Gastroesophageal sphincter (tissue), 4 donors: ENCODE measurements around the gene SLC6A12. TPM values are rescaled to one million over a fixed set of nuclear protein-coding genes. Genes with fewer than 3 reads are reported as not detected.

Source experiments
- ATAC-seq: fragments of 150-250 bp; one replicate; pipeline ENCODE4 v1.9.1; 2016; ENCODE audit warnings: mild to moderate bottlenecking, moderate library complexity
- H3K27ac ChIP-seq, 4 donors: fragments of 200-600 bp; sonication (generic) in 3 of 4; 1 replicate in 3 of 4; 2 replicates in 1 of 4; pipeline ENCODE4 v1.5.1; 2016 to 2019
- H3K27me3 ChIP-seq: fragments of 200-600 bp; sonication (generic); one replicate; pipeline ENCODE4 v1.5.1; 2019
- H3K36me3 ChIP-seq, 2 donors: fragments of 200-600 bp; sonication (generic); one replicate each; pipeline ENCODE4 v1.5.1; 2019; ENCODE audit warnings: control low read depth in 1 of 2
- H3K4me1 ChIP-seq, 3 donors: fragments of 200-600 bp; sonication (generic); 1 replicate in 2 of 3; 2 replicates in 1 of 3; pipeline ENCODE4 v1.5.1; 2016 to 2019; ENCODE audit warnings: control low read depth in 2 of 3
- H3K4me3 ChIP-seq, 2 donors: fragments of 200-600 bp; sonication (generic); one replicate each; pipeline ENCODE4 v1.5.1; 2019; ENCODE audit warnings: mild to moderate bottlenecking in 1 of 2, moderate library complexity in 1 of 2
- H3K9me3 ChIP-seq, 3 donors: fragments of 200-600 bp; sonication (generic); one replicate each; pipeline ENCODE4 v1.5.1; 2017 to 2019; ENCODE audit warnings: control low read depth in 2 of 3
- EP300 ChIP-seq: sonication (generic); formaldehyde crosslinking; IDR thresholded peaks from one replicate; pipeline ENCODE4 v1.6.1; 2017; ENCODE audit warnings: antibody characterized with exemption, mild to moderate bottlenecking
- POLR2A ChIP-seq, 2 donors: fragments of 450-650 bp; IDR thresholded peaks; one replicate each; pipeline ENCODE4 v1.6.1; 2017; ENCODE audit warnings: antibody characterized with exemption in 2 of 2, mild to moderate bottlenecking in 2 of 2, moderate library complexity in 1 of 2
- POLR2AphosphoS5 ChIP-seq: sonication (generic); formaldehyde crosslinking; IDR thresholded peaks from one replicate; pipeline ENCODE4 v1.6.1; 2017; ENCODE audit warnings: antibody characterized with exemption
- WGBS, 2 donors: methylation state at CpG; one replicate each; pipeline ENCODE4 v1.1.5; 2018; ENCODE audit warnings: low coverage in 1 of 2; 5-methylcytosine and 5-hydroxymethylcytosine counted together
- total RNA-seq, 4 donors: library from RNA; depleted of rRNA; stranded (reverse); fragments of >200 nt; gene quantifications; one replicate each; pipeline ENCODE4 v1.1.0, GENCODE V29; 2016
- TF ChIP-seq, protein P1 (sequence below), 4 experiments: fragments of 200-600 bp in 2 of 4; fragments of 450-650 bp in 2 of 4; sonication (generic) in 1 of 4; IDR thresholded peaks; one replicate each; pipeline ENCODE4 v1.5.1; 2017 to 2019; ENCODE audit warnings: antibody characterized with exemption in 4 of 4, mild to moderate bottlenecking in 2 of 4, moderate library complexity in 2 of 4

SLC6A12 gene
- total RNA-seq, 4 donors from 2014 or later = 11.3 TPM; not detected in 3

DNA sequence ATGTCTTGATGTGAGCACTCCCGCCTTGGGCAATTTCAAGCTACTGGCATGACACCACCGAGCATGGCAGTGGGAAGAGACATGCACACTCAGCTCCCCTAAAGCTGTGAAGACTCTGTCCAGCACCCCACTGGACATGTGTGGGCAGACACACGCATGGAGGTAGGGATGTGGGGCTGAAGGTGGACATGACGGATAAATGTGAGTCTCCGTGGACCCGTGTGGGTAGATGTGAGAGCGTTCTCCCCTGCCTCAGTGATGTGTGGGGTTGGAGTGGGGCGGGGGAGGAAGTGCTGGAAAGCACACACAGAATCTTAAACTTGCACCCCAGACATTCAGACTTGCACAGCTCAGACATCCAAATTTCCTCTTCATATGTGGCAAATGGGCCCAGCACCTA lies 12.6 kb downstream of the SLC6A12 start:
- no peak for ATAC-seq
- H3K27ac ChIP-seq = no peak overlapping the region
- peaks cover 84% of the 10 kb centered on the region for H3K27me3 ChIP-seq
- no peaks in the 10 kb centered on the region for H3K9me3 ChIP-seq
- H3K4me3 ChIP-seq = no peak overlapping the region
- H3K4me1 ChIP-seq = peaks cover 0 to 14% (median 4%) of the 10 kb centered on the region in 3 donors
- TF ChIP-seq EP300 (no peak), POLR2AphosphoS5 (no peak), POLR2A (IDR thresholded peaks at IDR 0.05) (no peak)
- TF ChIP-seq, protein P1, sequence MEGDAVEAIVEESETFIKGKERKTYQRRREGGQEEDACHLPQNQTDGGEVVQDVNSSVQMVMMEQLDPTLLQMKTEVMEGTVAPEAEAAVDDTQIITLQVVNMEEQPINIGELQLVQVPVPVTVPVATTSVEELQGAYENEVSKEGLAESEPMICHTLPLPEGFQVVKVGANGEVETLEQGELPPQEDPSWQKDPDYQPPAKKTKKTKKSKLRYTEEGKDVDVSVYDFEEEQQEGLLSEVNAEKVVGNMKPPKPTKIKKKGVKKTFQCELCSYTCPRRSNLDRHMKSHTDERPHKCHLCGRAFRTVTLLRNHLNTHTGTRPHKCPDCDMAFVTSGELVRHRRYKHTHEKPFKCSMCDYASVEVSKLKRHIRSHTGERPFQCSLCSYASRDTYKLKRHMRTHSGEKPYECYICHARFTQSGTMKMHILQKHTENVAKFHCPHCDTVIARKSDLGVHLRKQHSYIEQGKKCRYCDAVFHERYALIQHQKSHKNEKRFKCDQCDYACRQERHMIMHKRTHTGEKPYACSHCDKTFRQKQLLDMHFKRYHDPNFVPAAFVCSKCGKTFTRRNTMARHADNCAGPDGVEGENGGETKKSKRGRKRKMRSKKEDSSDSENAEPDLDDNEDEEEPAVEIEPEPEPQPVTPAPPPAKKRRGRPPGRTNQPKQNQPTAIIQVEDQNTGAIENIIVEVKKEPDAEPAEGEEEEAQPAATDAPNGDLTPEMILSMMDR (IDR thresholded peaks at IDR 0.05) = no peak
- 50% methylated on average over 2 of the region's 8 CpGs; no CpG with 5 or more reads in 1 of the 2 donors for WGBS, 2 donors
- no peaks in the 10 kb centered on the region for H3K36me3 ChIP-seq

DNA sequence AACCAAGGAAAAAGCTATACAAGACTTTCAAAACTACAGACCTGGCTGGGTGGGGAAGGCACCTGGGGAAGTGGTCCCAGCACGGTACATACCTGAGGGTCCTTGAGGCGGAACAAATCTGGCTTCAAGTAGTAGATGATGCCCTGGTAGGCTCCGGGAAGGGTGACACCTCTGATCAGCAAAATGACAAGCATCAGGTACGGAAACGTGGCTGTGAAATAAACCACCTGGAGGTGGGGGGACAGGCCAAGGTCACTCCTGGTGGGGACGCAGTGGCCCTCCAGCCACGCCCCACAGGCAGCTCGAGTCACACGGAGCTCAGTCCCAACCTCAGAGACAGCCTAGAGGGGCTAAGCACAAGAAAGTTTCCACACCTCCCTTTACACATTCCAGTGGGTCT lies 15.3 kb downstream of the SLC6A12 start:
- peaks cover 84% of the 10 kb centered on the region for H3K27me3 ChIP-seq
- TF ChIP-seq, protein P1 (IDR thresholded peaks at IDR 0.05) = no peak
- TF ChIP-seq EP300 (no peak), POLR2AphosphoS5 (no peak), POLR2A (IDR thresholded peaks at IDR 0.05) (no peak)
- ATAC-seq = no peak
- H3K36me3 ChIP-seq = no peaks in the 10 kb centered on the region
- H3K9me3 ChIP-seq = no peaks in the 10 kb centered on the region
- H3K27ac ChIP-seq = no peak overlapping the region
- 52% methylated on average over 4 to 9 of the region's 9 CpGs for WGBS, 2 donors
- H3K4me1 ChIP-seq = peaks cover 0 to 6% (median 4%) of the 10 kb centered on the region in 3 donors
- no peak overlapping the region for H3K4me3 ChIP-seq

DNA sequence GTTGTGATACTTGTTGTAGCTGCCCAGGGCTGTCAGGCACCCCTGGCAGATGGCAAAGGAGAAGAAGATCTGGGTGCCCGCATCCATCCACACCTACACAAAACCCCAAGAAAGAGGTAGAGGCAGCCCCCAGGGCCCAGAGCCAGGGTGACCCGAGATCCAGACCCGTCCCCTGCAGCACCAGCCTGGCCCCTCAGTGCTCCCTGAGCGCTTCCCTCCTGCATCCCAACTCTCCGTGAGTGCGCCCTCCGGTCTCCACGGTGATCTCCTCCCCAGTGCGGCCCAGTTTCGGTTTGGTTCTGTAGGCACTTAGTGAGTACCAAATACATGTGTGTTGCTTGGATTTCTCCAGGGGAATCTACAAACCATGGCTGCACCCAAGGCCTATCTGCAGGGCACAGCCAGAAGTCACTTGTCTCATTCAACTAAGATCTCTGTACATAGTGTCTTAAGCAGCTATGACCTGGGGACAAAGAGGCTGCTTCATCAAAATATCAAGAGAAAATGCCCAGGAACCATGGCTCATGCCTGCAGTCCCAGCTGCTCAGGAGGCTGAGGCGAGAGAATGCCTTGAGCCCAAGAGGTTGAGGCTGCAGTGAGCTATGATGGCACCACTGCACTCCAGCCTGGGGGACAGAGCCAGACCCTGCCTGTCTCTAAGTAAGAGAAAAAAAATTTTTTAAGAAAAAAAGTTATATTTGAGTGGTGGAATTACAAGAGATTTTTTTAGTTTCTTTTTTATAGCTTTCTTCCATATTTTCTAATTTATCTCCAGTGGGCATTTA lies 15.9 kb downstream of the SLC6A12 start:
- no peak for ATAC-seq
- H3K27ac ChIP-seq = no peak overlapping the region
- no peaks in the 10 kb centered on the region for H3K9me3 ChIP-seq
- H3K4me1 ChIP-seq = no peaks in the 10 kb centered on the region
- whole genome bisulfite sequencing, 2 donors = 80% methylated on average over 1 of the region's 11 CpGs
- H3K4me3 ChIP-seq = no peak overlapping the region
- peaks cover 84% of the 10 kb centered on the region for H3K27me3 ChIP-seq
- no peaks in the 10 kb centered on the region for H3K36me3 ChIP-seq
- TF ChIP-seq POLR2AphosphoS5 = no peak
- TF ChIP-seq POLR2A (IDR thresholded peaks at IDR 0.05) = no peak
- TF ChIP-seq, protein P1 (IDR thresholded peaks at IDR 0.05) = no peak
- no peak for TF ChIP-seq EP300

DNA sequence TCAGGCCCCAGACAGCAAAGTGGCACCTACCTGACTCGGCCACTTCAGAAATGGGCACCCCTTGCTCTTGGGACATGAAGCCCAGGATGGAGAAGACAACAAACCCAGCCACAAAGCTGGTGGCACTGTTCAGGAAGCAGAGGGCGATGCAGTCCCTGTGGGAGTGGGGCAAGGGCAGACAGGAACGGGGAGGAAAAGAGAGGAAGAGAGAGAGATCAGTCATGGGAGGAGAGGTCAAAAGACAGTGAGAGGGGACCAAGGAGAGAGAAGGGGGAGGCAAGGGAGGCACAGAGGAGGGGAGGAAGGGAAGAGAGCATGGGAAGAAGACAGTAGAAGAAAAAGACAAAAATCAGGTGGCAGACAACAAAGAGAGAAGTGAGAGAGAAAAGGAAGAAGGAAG lies 16.6 kb downstream of the SLC6A12 start:
- no peak overlapping the region for H3K4me3 ChIP-seq
- TF ChIP-seq POLR2AphosphoS5 = no peak
- TF ChIP-seq, protein P1 (IDR thresholded peaks at IDR 0.05) = no peak
- TF ChIP-seq EP300 = no peak
- TF ChIP-seq POLR2A (IDR thresholded peaks at IDR 0.05) = no peak
- no peak overlapping the region for H3K27ac ChIP-seq
- H3K36me3 ChIP-seq = no peaks in the 10 kb centered on the region
- peaks cover 85% of the 10 kb centered on the region for H3K27me3 ChIP-seq
- no peaks in the 10 kb centered on the region for H3K4me1 ChIP-seq
- no peak for ATAC-seq
- 57 to 81% methylated on average over 1 to 2 of the region's 3 CpGs for WGBS, 2 donors
- no peaks in the 10 kb centered on the region for H3K9me3 ChIP-seq

DNA sequence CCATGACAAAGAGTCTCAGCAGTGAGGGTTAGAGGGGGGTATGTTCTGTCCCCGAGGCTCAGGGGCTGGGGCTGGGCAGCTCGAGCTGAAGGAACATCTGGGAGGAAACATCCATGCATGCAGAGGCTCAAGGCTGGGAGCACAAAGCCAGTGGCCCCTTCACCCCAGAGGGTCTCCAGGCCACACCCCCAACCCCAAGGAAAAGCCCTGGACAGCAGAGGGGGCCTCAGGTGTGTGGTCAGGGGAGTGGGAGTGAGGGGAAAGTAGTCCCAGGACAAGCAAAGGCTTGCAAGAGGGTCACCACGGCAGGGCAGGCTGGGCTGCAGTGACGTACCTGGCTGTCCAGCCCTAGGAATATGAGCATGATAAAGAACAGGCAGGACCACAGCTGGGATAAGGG lies 17.5 kb downstream of the SLC6A12 start:
- no peak for ATAC-seq
- peaks cover 85% of the 10 kb centered on the region for H3K27me3 ChIP-seq

More for the DNA sequence above, 17.5 kb downstream of the SLC6A12 start:
- Histone ChIP-seq H3K4me3 (no peak overlapping the region), H3K36me3 (no peaks in the 10 kb centered on the region), H3K4me1 (no peaks in the 10 kb centered on the region), H3K9me3 (no peaks in the 10 kb centered on the region), H3K27ac (no peak overlapping the region)
- 60% methylated on average over 1 of the region's 4 CpGs; no CpG with 5 or more reads in 1 of the 2 donors for WGBS, 2 donors
- TF ChIP-seq POLR2AphosphoS5 = no peak
- TF ChIP-seq, protein P1 (IDR thresholded peaks at IDR 0.05) = no peak
- TF ChIP-seq POLR2A (IDR thresholded peaks at IDR 0.05) = no peak
- TF ChIP-seq EP300 = no peak
